Measurements from ENCODE around the gene ARHGAP25. TPM values are rescaled to one million over a fixed set of nuclear protein-coding genes. Genes with fewer than 3 reads are reported as not detected.

Gene ARHGAP25
- total RNA-seq, 1 experiment from 2014 or later: 0.27 TPM

GRCh38 chr2:68738906-68739594 lies 4.4 kb downstream of the ARHGAP25 start:
- H4K20me1 ChIP-seq (ENCODE audit: insufficient read depth): no peaks in the 10 kb centered on the region
- DNase-seq (ENCODE audit: low read depth, low spot score) (no peak), ATAC-seq (no peak)
- intact Hi-C loops (cut with micrococcal nuclease): no loop called here
- CTCF ChIA-PET: interaction anchor here (0.7 to 2.2 kb wide), 2 partner anchors 12 to 13 kb away, joined by 3 to 9 read pairs; no protein-coding TSS in a partner anchor
- H3K27ac ChIP-seq (ENCODE audit: low read depth, low read length): no peak overlapping the region
- 0 out of 2 replicates have a peak, but pooled peaks cover 11% of the 10 kb centered on the region for H3K27me3 ChIP-seq (ENCODE audit: insufficient read depth, low read length)
- no peaks in the 10 kb centered on the region for H3K9me3 ChIP-seq (ENCODE audit: control insufficient read depth in 1 of 2, insufficient read depth in 1 of 2, low read depth in 1 of 2, low read length in 2 of 2)
- no peak overlapping the region for H3K4me3 ChIP-seq (replicated peaks in 1 of 2; ENCODE audit: low read depth in 1 of 2, low read length in 2 of 2)
- TF ChIP-seq POLR2A (IDR thresholded peaks at IDR 0.05; ENCODE audit: borderline replicate concordance, extremely low read depth, insufficient read depth, insufficient read length) (no peak), JUND (IDR thresholded peaks at IDR 0.05) (no peak), ZFX (IDR thresholded peaks at IDR 0.05) (no peak), EGR1 (IDR thresholded peaks at IDR 0.05; ENCODE audit: low read depth) (no peak), EZH2 (IDR thresholded peaks at IDR 0.05) (no peak), ELF1 (IDR thresholded peaks at IDR 0.05; ENCODE audit: borderline replicate concordance, low read depth) (no peak), CBX3 (IDR thresholded peaks at IDR 0.05; ENCODE audit: low read depth) (no peak), CEBPB (IDR thresholded peaks at IDR 0.05; ENCODE audit: low read depth) (no peak), SP1 (IDR thresholded peaks at IDR 0.05; ENCODE audit: low read depth) (no peak), EZH2phosphoT487 (IDR thresholded peaks at IDR 0.05; ENCODE audit: borderline replicate concordance) (no peak), TCF7L2 (IDR thresholded peaks at IDR 0.05; ENCODE audit: borderline replicate concordance, extremely low read depth, insufficient read depth, insufficient read length) (no peak), RAD21 (IDR thresholded peaks at IDR 0.05; ENCODE audit: low read depth) (no peak), SIN3A (IDR thresholded peaks at IDR 0.05; ENCODE audit: low read depth) (no peak)
- TF ChIP-seq, protein P1, sequence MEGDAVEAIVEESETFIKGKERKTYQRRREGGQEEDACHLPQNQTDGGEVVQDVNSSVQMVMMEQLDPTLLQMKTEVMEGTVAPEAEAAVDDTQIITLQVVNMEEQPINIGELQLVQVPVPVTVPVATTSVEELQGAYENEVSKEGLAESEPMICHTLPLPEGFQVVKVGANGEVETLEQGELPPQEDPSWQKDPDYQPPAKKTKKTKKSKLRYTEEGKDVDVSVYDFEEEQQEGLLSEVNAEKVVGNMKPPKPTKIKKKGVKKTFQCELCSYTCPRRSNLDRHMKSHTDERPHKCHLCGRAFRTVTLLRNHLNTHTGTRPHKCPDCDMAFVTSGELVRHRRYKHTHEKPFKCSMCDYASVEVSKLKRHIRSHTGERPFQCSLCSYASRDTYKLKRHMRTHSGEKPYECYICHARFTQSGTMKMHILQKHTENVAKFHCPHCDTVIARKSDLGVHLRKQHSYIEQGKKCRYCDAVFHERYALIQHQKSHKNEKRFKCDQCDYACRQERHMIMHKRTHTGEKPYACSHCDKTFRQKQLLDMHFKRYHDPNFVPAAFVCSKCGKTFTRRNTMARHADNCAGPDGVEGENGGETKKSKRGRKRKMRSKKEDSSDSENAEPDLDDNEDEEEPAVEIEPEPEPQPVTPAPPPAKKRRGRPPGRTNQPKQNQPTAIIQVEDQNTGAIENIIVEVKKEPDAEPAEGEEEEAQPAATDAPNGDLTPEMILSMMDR (IDR thresholded peaks at IDR 0.05 in 2 of 3, conservative IDR thresholded peaks at IDR 0.05 in 1 of 3; ENCODE audit: borderline replicate concordance in 1 of 3, insufficient read depth in 1 of 3, low read depth in 2 of 3, low read length in 2 of 3): no peak
- TF ChIP-seq, protein P2, sequence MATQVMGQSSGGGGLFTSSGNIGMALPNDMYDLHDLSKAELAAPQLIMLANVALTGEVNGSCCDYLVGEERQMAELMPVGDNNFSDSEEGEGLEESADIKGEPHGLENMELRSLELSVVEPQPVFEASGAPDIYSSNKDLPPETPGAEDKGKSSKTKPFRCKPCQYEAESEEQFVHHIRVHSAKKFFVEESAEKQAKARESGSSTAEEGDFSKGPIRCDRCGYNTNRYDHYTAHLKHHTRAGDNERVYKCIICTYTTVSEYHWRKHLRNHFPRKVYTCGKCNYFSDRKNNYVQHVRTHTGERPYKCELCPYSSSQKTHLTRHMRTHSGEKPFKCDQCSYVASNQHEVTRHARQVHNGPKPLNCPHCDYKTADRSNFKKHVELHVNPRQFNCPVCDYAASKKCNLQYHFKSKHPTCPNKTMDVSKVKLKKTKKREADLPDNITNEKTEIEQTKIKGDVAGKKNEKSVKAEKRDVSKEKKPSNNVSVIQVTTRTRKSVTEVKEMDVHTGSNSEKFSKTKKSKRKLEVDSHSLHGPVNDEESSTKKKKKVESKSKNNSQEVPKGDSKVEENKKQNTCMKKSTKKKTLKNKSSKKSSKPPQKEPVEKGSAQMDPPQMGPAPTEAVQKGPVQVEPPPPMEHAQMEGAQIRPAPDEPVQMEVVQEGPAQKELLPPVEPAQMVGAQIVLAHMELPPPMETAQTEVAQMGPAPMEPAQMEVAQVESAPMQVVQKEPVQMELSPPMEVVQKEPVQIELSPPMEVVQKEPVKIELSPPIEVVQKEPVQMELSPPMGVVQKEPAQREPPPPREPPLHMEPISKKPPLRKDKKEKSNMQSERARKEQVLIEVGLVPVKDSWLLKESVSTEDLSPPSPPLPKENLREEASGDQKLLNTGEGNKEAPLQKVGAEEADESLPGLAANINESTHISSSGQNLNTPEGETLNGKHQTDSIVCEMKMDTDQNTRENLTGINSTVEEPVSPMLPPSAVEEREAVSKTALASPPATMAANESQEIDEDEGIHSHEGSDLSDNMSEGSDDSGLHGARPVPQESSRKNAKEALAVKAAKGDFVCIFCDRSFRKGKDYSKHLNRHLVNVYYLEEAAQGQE (IDR thresholded peaks at IDR 0.05; ENCODE audit: low read depth): no peak
- TF ChIP-seq, protein P3, sequence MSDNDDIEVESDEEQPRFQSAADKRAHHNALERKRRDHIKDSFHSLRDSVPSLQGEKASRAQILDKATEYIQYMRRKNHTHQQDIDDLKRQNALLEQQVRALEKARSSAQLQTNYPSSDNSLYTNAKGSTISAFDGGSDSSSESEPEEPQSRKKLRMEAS (IDR thresholded peaks at IDR 0.05): no peak
- POLR2A ChIA-PET: no interaction called here
- H3K79me2 ChIP-seq (ENCODE audit: insufficient read depth, low read length): no peaks in the 10 kb centered on the region
- H3K36me3 ChIP-seq (ENCODE audit: control insufficient read depth in 1 of 2, insufficient read depth in 2 of 2, low read length in 2 of 2): no peaks in the 10 kb centered on the region
- no TSS peak for BruUV-seq (replicated peaks)
- RAD21 ChIA-PET (ENCODE audit: low non-redundant PET in 1 of 2, low total read pairs in 2 of 2, uncharacterized antibody in 2 of 2, unreplicated experiment in 2 of 2): no interaction called here
- no peaks in the 10 kb centered on the region for H3K4me1 ChIP-seq (ENCODE audit: control insufficient read depth in 1 of 2, insufficient read depth in 2 of 2, low read length in 2 of 2)
- no peak overlapping the region for H2AFZ ChIP-seq (ENCODE audit: low read depth, low read length, poor library complexity, severe bottlenecking)
- no peaks in the 10 kb centered on the region for H3K9me2 ChIP-seq (ENCODE audit: insufficient read depth)
- H3K4me2 ChIP-seq (ENCODE audit: low read length): no peak overlapping the region
- H3K9ac ChIP-seq (ENCODE audit: low read length): no peak overlapping the region
